Heart left ventricle (tissue), 16 donors: Measurements from ENCODE around the gene EMP1. TPM values are rescaled to one million over a fixed set of nuclear protein-coding genes. Genes with fewer than 3 reads are reported as not detected.

Experiments
- ATAC-seq, 4 donors: fragments of 200-7000 bp; cut with Tn5 transposase; one replicate each; pipeline ENCODE4 v1.9.1; 2020 to 2022; ENCODE audit warnings: moderate library complexity in 4 of 4, mild to moderate bottlenecking in 3 of 4, moderate number of reproducible peaks in 1 of 4
- DNase-seq, 5 donors: peaks; one replicate each; pipeline ENCODE4 v3.0.0-alpha.2; 2020
- H3K27ac ChIP-seq, 12 donors: fragments of 200-600 bp; sonication (generic) in 4 of 12; one replicate each; pipeline versions ENCODE4 v1.5.0 to v1.8.0; 2016 to 2022; ENCODE audit warnings: mild to moderate bottlenecking in 2 of 12
- H3K27me3 ChIP-seq, 9 donors: fragments of 200-600 bp; sonication (generic) in 2 of 9; one replicate each; pipeline versions ENCODE4 v1.5.1 to v1.8.0; 2016 to 2022; ENCODE audit warnings: mild to moderate bottlenecking in 3 of 9
- H3K36me3 ChIP-seq, 9 donors: fragments of 200-600 bp; sonication (generic) in 2 of 9; one replicate each; pipeline versions ENCODE4 v1.5.0 to v1.8.0; 2018 to 2022; ENCODE audit warnings: mild to moderate bottlenecking in 2 of 9
- H3K4me1 ChIP-seq, 12 donors: fragments of 200-600 bp; sonication (generic) in 4 of 12; one replicate each; pipeline versions ENCODE4 v1.5.0 to v1.8.0; 2016 to 2022; ENCODE audit warnings: mild to moderate bottlenecking in 3 of 12
- H3K4me3 ChIP-seq, 12 donors: fragments of 200-600 bp; sonication (generic) in 4 of 12; one replicate each; pipeline versions ENCODE4 v1.5.0 to v1.8.0; 2017 to 2022; ENCODE audit warnings: mild to moderate bottlenecking in 9 of 12, moderate library complexity in 4 of 12
- H3K9me3 ChIP-seq, 12 donors: fragments of 200-600 bp; sonication (generic) in 4 of 12; one replicate each; pipeline versions ENCODE4 v1.5.0 to v1.8.0; 2016 to 2022; ENCODE audit warnings: mild to moderate bottlenecking in 1 of 12
- CTCF ChIP-seq, 12 donors: fragments of 200-600 bp; sonication (generic) in 4 of 12; IDR thresholded peaks; one replicate each; pipeline versions ENCODE4 v1.5.0 to v1.8.0; 2018 to 2022; ENCODE audit warnings: antibody characterized with exemption in 12 of 12, mild to moderate bottlenecking in 5 of 12
- POLR2A ChIP-seq, 2 donors: fragments of 450-650 bp; IDR thresholded peaks; one replicate each; pipeline ENCODE4 v1.6.1; 2017; ENCODE audit warnings: antibody characterized with exemption in 2 of 2, mild to moderate bottlenecking in 2 of 2, moderate library complexity in 2 of 2
- WGBS, 4 donors: extraction: QIAGEN DNeasy Blood & Tissue Kit in 2 of 4; methylation state at CpG; one replicate each; pipeline versions ENCODE4 v1.1.5 to v1.1.7; 2013 to 2018; 5-methylcytosine and 5-hydroxymethylcytosine counted together
- intact Hi-C, 10 donors: fragments of 100-400 bp; cut with DNase I; formaldehyde crosslinking; loops; one replicate each; pipeline versions ENCODE4 v1.11.1 to v1.14.2; 2022
- polyA plus RNA-seq, 2 donors: library from polyadenylated mRNA; stranded (reverse); fragments of 200-250 nt; gene quantifications; one replicate each; pipeline ENCODE4 v1.2.3, GENCODE V29; 2013
- total RNA-seq, 9 donors: library from RNA; depleted of rRNA in 2 of 9; stranded (reverse); fragments of >200 nt in 2 of 9; fragmentation: NEBNext Ultra II Directional in 3 of 9; extraction: Animal tissue kit (Norgen Biotek cat#: 25700) in 3 of 9; gene quantifications; one replicate each; pipeline versions ENCODE4 v1.1.0 to v1.2.4, GENCODE V29; 2016 to 2023
- donor health status: ischemic (EF 13 %, LVEDD 7.1; RV severe dilation, severe dysfunction).
- donor health status: healthy with polysubstance abuse.
- donor health status: DM: no; HTN: yes; CAD: no.
- donor health status: DM: no; HTN: no; CAD: no.
- donor health status: ischemic (EF 25% LVEDD 6.9; RV normal size, moderate dysfunction).
- donor health status: ischemic (EF 25% LVEDD 5.7; RV mildly dilated, moderate dysfunction).
- donor health status: healthy.
- donor health status: DM: yes; HTN: yes; CAD: no.
- donor health status: ischemic (EF 35%, LVEDD 5.7; RV mildly dilated, moderate dysfunction).
- donor health status: nonischemic (EF 11% LVEDD 7.7; RV severe dilation, severe dysfunction).
- donor health status: DM: yes; HTN: yes; CAD: no.
- donor health status: PGD.
- donor health status: ischemic (EF 29% LVEDD 5.4; RV normal size, mild dysfunction).
- donor health status: nonischemic (EF 23%, LVEDD 6.1; RV moderate dilation, normal function).

The EMP1 gene
- total and polyA plus RNA-seq, 11 donors = 16.4 to 281 (median 101) TPM

GRCh38 chr12:13211191-13211858 is 14.8 kb downstream of the EMP1 start:
- ATAC-seq = no peak
- 68 to 75% (median 70%) methylated on average over 7 of the region's 7 CpGs for WGBS, 4 donors
- peaks cover 3 to 59% (median 51%) of the 10 kb centered on the region in 12 donors for H3K4me1 ChIP-seq

GRCh38 chr12:13211859-13212664 is 15.5 kb downstream of the EMP1 start:
- Histone ChIP-seq H3K27me3 (no peaks in the 10 kb centered on the region), H3K27ac (peak overlapping the region in 1 of 12 donors; percentile 13), H3K4me1 (peaks cover 3 to 52% (median 45%) of the 10 kb centered on the region in 12 donors), H3K4me3 (no peak overlapping the region), H3K9me3 (peaks cover 0 to 6% (median 0%) of the 10 kb centered on the region in 12 donors), H3K36me3 (peaks cover 0 to 66% (median 57%) of the 10 kb centered on the region in 9 donors)
- ATAC-seq (peak in 2 of 4 donors; percentile 26 to 28), DNase-seq (peak in 3 of 5 donors; percentile 38 to 51 (median 43))
- intact Hi-C loops = loop anchor here in 9 of 10 donors (1.0 to 10.0 kb wide), 10 partner anchors 114 to 425 kb away; partner anchors contain the start of genes HEBP1 (in 4 of the 9) and APOLD1 (in 1 of the 9)
- TF ChIP-seq POLR2A (IDR thresholded peaks at IDR 0.05) = no peak
- peak; percentile 61 to 90 (median 76) for TF ChIP-seq CTCF (IDR thresholded peaks at IDR 0.05)
- 57 to 66% (median 61%) methylated on average over 8 of the region's 8 CpGs for WGBS, 4 donors

More at GRCh38 chr12:13211191-13211858, 14.8 kb downstream of the EMP1 start:
- H3K4me3 ChIP-seq = no peak overlapping the region
- peaks cover 0 to 59% (median 50%) of the 10 kb centered on the region in 9 donors for H3K36me3 ChIP-seq
- intact Hi-C loops = loop anchor here in 8 of 10 donors (5.0 to 10.0 kb wide), 7 partner anchors 114 to 424 kb away; partner anchors contain the start of genes HEBP1 (in 4 of the 8) and APOLD1 (in 1 of the 8)
- H3K27me3 ChIP-seq = no peaks in the 10 kb centered on the region
- H3K27ac ChIP-seq = peak overlapping the region in 2 of 12 donors; percentile 13 to 71
- DNase-seq = no peak
- H3K9me3 ChIP-seq = peaks cover 0 to 2% (median 0%) of the 10 kb centered on the region in 12 donors
- TF ChIP-seq CTCF (IDR thresholded peaks at IDR 0.05) (no peak), POLR2A (IDR thresholded peaks at IDR 0.05) (no peak)

- Histone ChIP-seq H3K9me3 (peaks cover 0 to 6% (median 0%) of the 10 kb centered on the region in 12 donors), H3K27ac (no peak overlapping the region), H3K4me1 (peaks cover 0 to 22% (median 15%) of the 10 kb centered on the region in 12 donors), H3K36me3 (peaks cover 0 to 90% (median 69%) of the 10 kb centered on the region in 9 donors), H3K27me3 (no peaks in the 10 kb centered on the region), H3K4me3 (no peak overlapping the region)
- DNase-seq (no peak), ATAC-seq (no peak)
- WGBS, 4 donors = 92 to 100% (median 98%) methylated on average over 4 of the region's 4 CpGs
- intact Hi-C loops = loop anchor here in 1 of 10 donors (10.0 kb wide), 1 partner anchor 210 kb away; the partner anchor contains the start of gene HEBP1
- TF ChIP-seq CTCF (IDR thresholded peaks at IDR 0.05) (no peak), POLR2A (IDR thresholded peaks at IDR 0.05) (no peak)
These were observed 18.5 kb downstream of the EMP1 start for GRCh38 chr12:13215056-13215455.
